Osteocyte (in vitro differentiated cells): Measurements from ENCODE around the gene TBCD. TPM values are rescaled to one million over a fixed set of nuclear protein-coding genes. Genes with fewer than 3 reads are reported as not detected.

ENCODE experiments used
- DNase-seq: peaks from one replicate; pipeline ENCODE4 v3.0.0; 2021; ENCODE audit warnings: mixed read lengths; ENCODE audit not compliant: unreplicated experiment; ENCODE audit errors: extremely low spot score
- H3K27ac Mint-ChIP-seq: one replicate; pipeline ENCODE4 v1.8.0; 2021; ENCODE audit warnings: mild to moderate bottlenecking, mixed read lengths; ENCODE audit not compliant: unreplicated experiment
- H3K27me3 Mint-ChIP-seq: one replicate; pipeline ENCODE4 v1.8.0; 2021; ENCODE audit warnings: mixed read lengths; ENCODE audit not compliant: unreplicated experiment
- H3K36me3 Mint-ChIP-seq: one replicate; pipeline ENCODE4 v1.8.0; 2021; ENCODE audit warnings: mixed read lengths; ENCODE audit not compliant: unreplicated experiment
- H3K4me1 Mint-ChIP-seq: one replicate; pipeline ENCODE4 v1.8.0; 2021; ENCODE audit warnings: mixed read lengths; ENCODE audit not compliant: unreplicated experiment
- H3K4me3 Mint-ChIP-seq: one replicate; pipeline ENCODE4 v1.8.0; 2021; ENCODE audit warnings: mild to moderate bottlenecking, moderate library complexity, mixed read lengths; ENCODE audit not compliant: unreplicated experiment
- H3K9me3 Mint-ChIP-seq: one replicate; pipeline ENCODE4 v1.8.0; 2021; ENCODE audit warnings: mixed read lengths; ENCODE audit not compliant: unreplicated experiment
- total RNA-seq: library from RNA; stranded (reverse); gene quantifications from 2 replicates; pipeline ENCODE4 v1.2.1, GENCODE V29; 2021
- TF ChIP-seq, protein P1 (sequence below): fragments of 200-600 bp; sonication (generic); IDR thresholded peaks from 2 replicates; pipeline ENCODE4 v1.5.0; 2021; ENCODE audit warnings: antibody characterized with exemption, mild to moderate bottlenecking, moderate library complexity

TBCD gene
- total RNA-seq, 1 donor from 2014 or later, result 74.0 TPM

GRCh38 chr17:82794781-82795482, 43.1 kb downstream of the TBCD start:
- H3K27me3 Mint-ChIP-seq, result no peaks in the 10 kb centered on the region
- DNase-seq, result no peak
- H3K27ac Mint-ChIP-seq, result no peak overlapping the region
- no peaks in the 10 kb centered on the region for H3K9me3 Mint-ChIP-seq
- peaks cover 9% of the 10 kb centered on the region for H3K36me3 Mint-ChIP-seq
- H3K4me3 Mint-ChIP-seq, result no peak overlapping the region
- TF ChIP-seq, protein P1, sequence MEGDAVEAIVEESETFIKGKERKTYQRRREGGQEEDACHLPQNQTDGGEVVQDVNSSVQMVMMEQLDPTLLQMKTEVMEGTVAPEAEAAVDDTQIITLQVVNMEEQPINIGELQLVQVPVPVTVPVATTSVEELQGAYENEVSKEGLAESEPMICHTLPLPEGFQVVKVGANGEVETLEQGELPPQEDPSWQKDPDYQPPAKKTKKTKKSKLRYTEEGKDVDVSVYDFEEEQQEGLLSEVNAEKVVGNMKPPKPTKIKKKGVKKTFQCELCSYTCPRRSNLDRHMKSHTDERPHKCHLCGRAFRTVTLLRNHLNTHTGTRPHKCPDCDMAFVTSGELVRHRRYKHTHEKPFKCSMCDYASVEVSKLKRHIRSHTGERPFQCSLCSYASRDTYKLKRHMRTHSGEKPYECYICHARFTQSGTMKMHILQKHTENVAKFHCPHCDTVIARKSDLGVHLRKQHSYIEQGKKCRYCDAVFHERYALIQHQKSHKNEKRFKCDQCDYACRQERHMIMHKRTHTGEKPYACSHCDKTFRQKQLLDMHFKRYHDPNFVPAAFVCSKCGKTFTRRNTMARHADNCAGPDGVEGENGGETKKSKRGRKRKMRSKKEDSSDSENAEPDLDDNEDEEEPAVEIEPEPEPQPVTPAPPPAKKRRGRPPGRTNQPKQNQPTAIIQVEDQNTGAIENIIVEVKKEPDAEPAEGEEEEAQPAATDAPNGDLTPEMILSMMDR, result no peak
- H3K4me1 Mint-ChIP-seq, result peaks cover 20% of the 10 kb centered on the region

GRCh38 chr17:82795615-82796014, 43.8 kb downstream of the TBCD start:
- Mint-ChIP-seq H3K36me3 (peaks cover 11% of the 10 kb centered on the region), H3K4me1 (peaks cover 17% of the 10 kb centered on the region), H3K4me3 (no peak overlapping the region), H3K27ac (no peak overlapping the region), H3K9me3 (no peaks in the 10 kb centered on the region), H3K27me3 (no peaks in the 10 kb centered on the region)
- DNase-seq, result no peak
- TF ChIP-seq, protein P1, result no peak

GRCh38 chr17:82797061-82797460, 45.2 kb downstream of the TBCD start:
- TF ChIP-seq, protein P1, result no peak
- no peak overlapping the region for H3K27ac Mint-ChIP-seq
- H3K9me3 Mint-ChIP-seq, result no peaks in the 10 kb centered on the region
- peaks cover 16% of the 10 kb centered on the region for H3K4me1 Mint-ChIP-seq
- H3K36me3 Mint-ChIP-seq, result peaks cover 14% of the 10 kb centered on the region
- no peaks in the 10 kb centered on the region for H3K27me3 Mint-ChIP-seq
- H3K4me3 Mint-ChIP-seq, result no peak overlapping the region
- no peak for DNase-seq

DNA sequence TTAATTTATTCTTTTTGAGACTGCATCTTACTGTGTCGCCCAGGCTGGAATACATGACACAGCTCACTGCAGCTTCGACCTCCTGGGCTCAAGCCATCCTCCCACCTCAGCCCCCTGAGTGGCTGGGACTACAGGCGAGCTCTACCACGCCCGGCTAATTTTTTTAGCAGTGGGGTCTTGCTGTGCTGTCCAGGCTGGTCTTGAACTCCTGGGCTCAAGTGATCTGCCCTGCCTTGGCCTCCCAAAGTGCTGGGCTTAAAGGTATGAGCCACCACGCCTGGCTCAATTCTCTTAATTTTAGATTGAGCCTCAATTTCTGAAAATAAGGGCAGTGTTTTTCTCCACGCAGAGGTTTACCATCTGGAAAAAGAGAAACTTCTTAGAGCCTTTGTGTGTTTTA, 46.9 kb downstream of the TBCD start:
- no peaks in the 10 kb centered on the region for H3K27me3 Mint-ChIP-seq
- no peak for DNase-seq
- H3K27ac Mint-ChIP-seq, result no peak overlapping the region
- H3K9me3 Mint-ChIP-seq, result no peaks in the 10 kb centered on the region
- TF ChIP-seq, protein P1, result no peak
- H3K4me1 Mint-ChIP-seq, result peaks cover 15% of the 10 kb centered on the region
- no peak overlapping the region for H3K4me3 Mint-ChIP-seq
- peaks cover 14% of the 10 kb centered on the region for H3K36me3 Mint-ChIP-seq

DNA sequence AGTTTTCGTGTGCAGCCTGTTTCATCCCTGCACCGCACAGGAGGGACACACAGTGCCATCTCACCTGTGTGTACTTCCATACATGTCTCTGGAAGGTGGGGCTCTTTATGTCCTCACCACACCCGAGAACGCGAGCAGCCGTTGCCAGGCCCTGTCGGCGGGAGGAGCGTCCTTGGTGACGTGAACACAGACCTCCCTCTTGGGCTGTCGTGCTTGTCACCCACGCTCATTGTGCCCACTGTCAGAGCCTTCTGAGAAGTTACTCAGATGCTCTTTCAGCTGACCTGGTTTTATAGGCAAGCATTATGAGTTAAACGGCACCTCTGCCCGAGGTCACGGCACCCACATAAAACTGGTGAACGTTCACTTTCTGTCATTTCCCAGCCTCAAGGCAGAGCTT, 47.7 kb downstream of the TBCD start:
- Mint-ChIP-seq H3K9me3 (no peaks in the 10 kb centered on the region), H3K4me1 (peaks cover 7% of the 10 kb centered on the region), H3K27ac (no peak overlapping the region), H3K4me3 (no peak overlapping the region), H3K27me3 (no peaks in the 10 kb centered on the region), H3K36me3 (peaks cover 14% of the 10 kb centered on the region)
- no peak for DNase-seq
- TF ChIP-seq, protein P1, result no peak
